Measurements from ENCODE around the gene KCNJ6.
A peak's percentile ranks its signal among the peaks of the same experiment; 100 is the strongest.
"Not testable (repeated sequence)": the region's sequence is repeated elsewhere in the genome, so short reads cannot be mapped to it uniquely, and the experiment has no call there.

Gene KCNJ6

DNA sequence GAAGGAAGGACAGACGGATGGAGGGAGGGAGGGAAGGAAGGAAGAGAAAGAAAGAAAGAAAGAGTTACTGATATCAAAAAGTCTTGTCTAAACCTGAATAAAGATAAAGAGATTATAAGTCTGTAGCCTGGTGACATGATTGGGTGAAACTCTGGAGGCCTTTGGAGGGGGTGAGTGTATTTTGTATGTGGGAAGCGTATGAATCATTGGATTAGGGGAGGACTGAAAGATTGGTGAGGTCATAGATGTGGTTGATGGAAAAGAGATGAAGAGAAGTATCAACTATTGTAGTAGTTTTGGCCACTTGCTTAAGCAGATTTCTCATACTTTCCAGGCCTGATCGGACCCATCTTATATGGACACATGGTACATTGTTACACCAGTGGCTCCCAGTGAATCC is 11.5 kb upstream of the KCNJ6 start:
- TF ChIP-seq, protein P1, sequence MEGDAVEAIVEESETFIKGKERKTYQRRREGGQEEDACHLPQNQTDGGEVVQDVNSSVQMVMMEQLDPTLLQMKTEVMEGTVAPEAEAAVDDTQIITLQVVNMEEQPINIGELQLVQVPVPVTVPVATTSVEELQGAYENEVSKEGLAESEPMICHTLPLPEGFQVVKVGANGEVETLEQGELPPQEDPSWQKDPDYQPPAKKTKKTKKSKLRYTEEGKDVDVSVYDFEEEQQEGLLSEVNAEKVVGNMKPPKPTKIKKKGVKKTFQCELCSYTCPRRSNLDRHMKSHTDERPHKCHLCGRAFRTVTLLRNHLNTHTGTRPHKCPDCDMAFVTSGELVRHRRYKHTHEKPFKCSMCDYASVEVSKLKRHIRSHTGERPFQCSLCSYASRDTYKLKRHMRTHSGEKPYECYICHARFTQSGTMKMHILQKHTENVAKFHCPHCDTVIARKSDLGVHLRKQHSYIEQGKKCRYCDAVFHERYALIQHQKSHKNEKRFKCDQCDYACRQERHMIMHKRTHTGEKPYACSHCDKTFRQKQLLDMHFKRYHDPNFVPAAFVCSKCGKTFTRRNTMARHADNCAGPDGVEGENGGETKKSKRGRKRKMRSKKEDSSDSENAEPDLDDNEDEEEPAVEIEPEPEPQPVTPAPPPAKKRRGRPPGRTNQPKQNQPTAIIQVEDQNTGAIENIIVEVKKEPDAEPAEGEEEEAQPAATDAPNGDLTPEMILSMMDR (conservative IDR thresholded peaks at IDR 0.05; ENCODE audit: low read depth, low read length), result no peak
- H3K4me3 ChIP-seq (ENCODE audit: low read depth, low read length), result no peak overlapping the region
- no peak for DNase-seq (ENCODE audit: low read depth)

DNA sequence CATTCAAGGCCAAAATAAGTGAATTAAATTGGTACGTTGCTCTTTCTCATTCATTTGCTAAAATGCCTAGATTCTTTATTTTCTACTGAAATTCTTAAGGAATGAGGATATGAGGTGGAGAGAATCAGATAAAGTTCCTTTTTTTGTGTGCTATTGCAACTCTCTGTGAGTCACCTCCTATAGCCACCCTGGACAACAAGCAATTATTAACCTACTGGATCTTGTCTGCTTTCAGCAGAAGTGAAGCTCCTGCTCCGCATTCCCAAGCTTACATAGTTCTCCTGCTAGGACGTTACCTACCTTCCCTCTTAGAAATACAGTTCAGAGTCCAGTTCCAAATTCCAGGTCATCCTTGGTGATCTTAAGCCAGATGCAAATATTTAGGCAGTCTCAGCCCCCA is 4.8 kb upstream of the KCNJ6 start:
- TF ChIP-seq, protein P1 (conservative IDR thresholded peaks at IDR 0.05; ENCODE audit: low read depth, low read length), result no peak
- H3K4me3 ChIP-seq (ENCODE audit: low read depth, low read length), result no peak overlapping the region
- DNase-seq (ENCODE audit: low read depth), result peak; percentile 27

DNA sequence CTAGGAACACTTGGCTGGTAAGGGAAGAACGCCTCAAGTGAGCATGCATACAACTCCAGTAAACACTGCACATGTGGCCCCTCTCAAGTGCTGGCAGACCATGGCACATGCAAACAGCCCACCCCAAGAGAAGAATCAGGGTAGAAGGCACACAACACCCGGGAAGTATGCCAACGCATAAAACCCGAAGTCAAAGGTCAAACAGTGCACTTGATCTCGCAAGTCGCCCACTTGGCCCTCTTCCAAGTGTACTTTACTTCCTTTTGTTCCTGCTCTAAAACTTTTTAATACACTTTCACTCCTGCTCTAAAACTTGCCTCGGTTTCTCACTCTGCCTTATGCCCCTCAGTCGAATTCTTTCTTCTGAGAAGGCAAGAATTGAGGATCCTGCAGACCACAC is 4.0 kb upstream of the KCNJ6 start:
- not testable (repeated sequence) for H3K4me3 ChIP-seq (ENCODE audit: low read depth, low read length); DNase-seq (ENCODE audit: low read depth)

DNA sequence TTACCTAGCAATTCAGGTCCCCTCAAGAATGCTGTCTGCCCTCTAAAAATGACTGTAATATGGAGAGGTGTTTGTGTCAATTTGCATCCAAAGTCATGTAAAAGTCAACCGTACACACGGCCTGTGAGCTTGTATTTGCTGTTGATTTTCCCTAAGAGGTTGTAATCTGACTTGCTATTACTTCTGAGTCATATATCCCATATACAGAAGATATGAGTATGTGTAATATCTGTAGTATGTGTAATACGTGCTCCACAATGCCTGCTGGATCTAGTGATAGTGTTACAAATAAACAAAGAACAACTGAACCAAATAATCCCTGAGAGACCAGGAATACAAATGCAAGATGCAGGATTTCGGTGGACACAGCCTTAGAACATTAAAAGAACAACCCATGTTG is 1.4 kb upstream of the KCNJ6 start:
- H3K4me3 ChIP-seq (ENCODE audit: low read depth, low read length), result no peak overlapping the region
- peak; percentile 54 for DNase-seq (ENCODE audit: low read depth)
- TF ChIP-seq, protein P1 (conservative IDR thresholded peaks at IDR 0.05; ENCODE audit: low read depth, low read length), result no peak

DNA sequence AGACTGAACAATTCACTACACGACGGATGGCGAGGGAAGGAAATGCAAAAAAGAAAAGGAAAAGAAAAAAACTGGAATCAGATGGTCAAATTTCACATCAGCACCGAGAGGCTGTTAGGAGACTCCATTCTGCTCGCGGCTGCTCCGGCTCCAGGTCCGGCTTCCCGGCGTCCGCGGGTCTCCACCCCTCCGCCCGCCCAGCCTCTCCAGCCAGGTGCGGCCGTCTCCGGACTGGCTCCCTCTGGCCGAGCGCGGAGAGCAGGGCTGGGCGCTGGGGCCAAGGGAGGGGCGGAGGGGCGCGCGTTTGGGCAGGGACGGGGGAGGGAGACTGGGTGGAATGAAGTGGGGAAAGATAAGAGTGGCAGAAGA is 332 bp downstream of the KCNJ6 start:
- TF ChIP-seq, protein P1 (conservative IDR thresholded peaks at IDR 0.05; ENCODE audit: low read depth, low read length), result no peak
- H3K4me3 ChIP-seq (ENCODE audit: low read depth, low read length), result peak overlapping the region; percentile 34
- DNase-seq (ENCODE audit: low read depth), result no peak

DNA sequence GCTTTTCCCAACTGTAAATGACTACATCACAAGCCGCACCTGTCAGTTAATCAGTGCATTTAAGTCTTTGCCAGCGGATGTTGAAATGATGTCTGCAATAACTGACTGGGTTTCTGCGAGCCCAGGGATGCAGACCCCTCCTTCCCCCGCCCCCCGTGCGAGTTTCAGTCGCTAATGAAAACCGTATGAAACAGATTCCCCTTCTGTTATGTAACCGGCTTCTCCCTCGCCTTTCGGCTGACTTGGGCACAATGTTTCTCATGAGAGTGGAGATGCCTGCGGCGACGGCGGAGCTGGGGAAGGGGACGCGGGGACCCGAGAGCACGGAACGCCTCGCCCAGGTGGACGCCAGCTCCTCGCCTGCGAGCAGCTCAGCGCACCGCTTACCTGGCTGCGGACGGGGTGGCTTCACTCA is 753 bp downstream of the KCNJ6 start:
- TF ChIP-seq, protein P1 (conservative IDR thresholded peaks at IDR 0.05; ENCODE audit: low read depth, low read length), result no peak
- H3K4me3 ChIP-seq (ENCODE audit: low read depth, low read length), result no peak overlapping the region
- DNase-seq (ENCODE audit: low read depth), result no peak

DNA sequence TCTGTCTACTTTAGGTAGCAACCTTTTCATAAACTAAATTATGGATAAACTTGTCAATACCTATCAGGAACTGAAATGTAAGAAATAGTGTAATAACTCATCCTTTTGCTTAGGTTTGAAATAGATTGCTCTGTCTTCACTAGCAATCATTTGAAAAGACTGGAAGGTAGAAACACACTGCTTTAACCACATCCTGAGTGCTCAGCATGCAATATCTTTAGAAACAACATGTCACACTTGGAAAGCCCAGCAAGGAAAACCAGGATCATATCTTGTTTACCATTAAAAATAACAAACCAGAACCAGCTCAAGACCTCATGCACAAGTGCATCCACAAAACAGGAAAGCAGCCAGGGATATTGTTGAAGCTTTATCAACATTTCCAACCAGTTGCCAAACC is 3.6 kb downstream of the KCNJ6 start:
- DNase-seq (ENCODE audit: low read depth), result no peak
- H3K4me3 ChIP-seq (ENCODE audit: low read depth, low read length), result no peak overlapping the region
- TF ChIP-seq, protein P1 (conservative IDR thresholded peaks at IDR 0.05; ENCODE audit: low read depth, low read length), result no peak

DNA sequence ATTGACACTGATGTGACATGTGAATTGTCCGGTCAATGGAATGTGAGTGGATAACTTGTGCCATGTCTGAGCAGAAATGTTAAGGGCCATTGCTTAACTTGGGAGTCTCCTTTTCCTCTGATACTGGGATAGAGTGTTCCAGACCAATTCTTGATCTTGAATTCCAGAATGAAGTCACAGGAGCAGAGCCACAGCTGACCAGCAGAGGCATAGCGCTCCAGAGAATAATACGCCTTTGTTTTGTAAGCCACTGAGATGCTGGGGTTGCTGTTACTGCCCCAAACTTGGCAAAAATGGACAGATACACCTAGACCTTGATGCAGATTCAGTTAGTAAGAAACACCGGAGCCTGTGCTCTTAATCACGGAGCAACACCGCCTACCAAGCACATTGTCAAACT is 6.3 kb downstream of the KCNJ6 start:
- H3K4me3 ChIP-seq (ENCODE audit: low read depth, low read length), result no peak overlapping the region
- DNase-seq (ENCODE audit: low read depth), result no peak
- TF ChIP-seq, protein P1 (conservative IDR thresholded peaks at IDR 0.05; ENCODE audit: low read depth, low read length), result peak; percentile 38
